Smooth muscle cell (in vitro differentiated cells): Measurements from ENCODE around the gene ANKRD11. TPM values are rescaled to one million over a fixed set of nuclear protein-coding genes. Genes with fewer than 3 reads are reported as not detected.
"Not testable (repeated sequence)": the region's sequence is repeated elsewhere in the genome, so short reads cannot be mapped to it uniquely, and the experiment has no call there.

Experiments
- DNase-seq: peaks from one replicate; lab custom pipeline; 2025; ENCODE audit not compliant: unreplicated experiment; lab: John Stamatoyannopoulos, UW
- H2AFZ ChIP-seq: fragments of 200-600 bp; sonication (generic); 2 replicates; pipeline ENCODE4 v1.6.0; 2016; ENCODE audit warnings: antibody characterized with exemption, low read depth, mild to moderate bottlenecking
- H3F3A ChIP-seq: fragments of 200-600 bp; sonication (generic); 2 replicates; pipeline ENCODE4 v1.6.0; 2017; ENCODE audit warnings: antibody characterized with exemption, low read depth
- H3K27ac ChIP-seq: fragments of 200-600 bp; sonication (generic); 2 replicates; pipeline ENCODE4 v1.5.1; 2016; ENCODE audit warnings: low read depth, mild to moderate bottlenecking
- H3K27me3 ChIP-seq: fragments of 200-600 bp; sonication (generic); 2 replicates; pipeline ENCODE4 v1.6.1; 2016; ENCODE audit warnings: low read depth, mild to moderate bottlenecking
- H3K36me3 ChIP-seq: fragments of 200-600 bp; sonication (generic); 2 replicates; pipeline ENCODE4 v1.5.1; 2016; ENCODE audit warnings: low read depth
- H3K4me1 ChIP-seq: fragments of 200-600 bp; sonication (generic); 2 replicates; pipeline ENCODE4 v1.5.1; 2016; ENCODE audit warnings: low read depth
- H3K4me2 ChIP-seq: fragments of 200-600 bp; sonication (generic); 2 replicates; pipeline ENCODE4 v1.6.0; 2016; ENCODE audit warnings: mild to moderate bottlenecking
- H3K4me3 ChIP-seq: fragments of 200-600 bp; sonication (generic); 2 replicates; pipeline ENCODE4 v1.5.1; 2016; ENCODE audit warnings: mild to moderate bottlenecking
- H3K79me2 ChIP-seq: fragments of 200-600 bp; sonication (generic); 2 replicates; pipeline ENCODE4 v1.6.0; 2016; ENCODE audit warnings: low read depth, mild to moderate bottlenecking
- H3K9ac ChIP-seq: fragments of 200-600 bp; sonication (generic); 2 replicates; pipeline ENCODE4 v1.6.0; 2016; ENCODE audit warnings: low read depth
- H3K9me3 ChIP-seq: fragments of 200-600 bp; sonication (generic); replicated peaks from 2 replicates; pipeline ENCODE4 v1.5.1; 2016; ENCODE audit warnings: low read depth
- H4K20me1 ChIP-seq: fragments of 200-600 bp; sonication (generic); 2 replicates; pipeline ENCODE4 v1.6.0; 2016; ENCODE audit warnings: low read depth
- CTCF ChIP-seq: fragments of 200-600 bp; sonication (generic); IDR thresholded peaks from 2 replicates; pipeline ENCODE4 v1.5.1; 2017; ENCODE audit warnings: borderline replicate concordance, mild to moderate bottlenecking, antibody characterized with exemption; ENCODE audit not compliant: insufficient read depth, poor library complexity, severe bottlenecking
- WGBS: methylation state at CpG from one replicate; pipeline ENCODE4 v1.1.7; 2016; ENCODE audit warnings: low lambda C conversion rate; 5-methylcytosine and 5-hydroxymethylcytosine counted together
- polyA plus RNA-seq: library from polyadenylated mRNA; unstranded; fragments of >200 nt; fragmentation: Nextera tagmentation; extraction: Ambion mirVana; gene quantifications from 2 replicates; pipeline ENCODE4 v1.2.1, GENCODE V29; 2016
- total RNA-seq: library from RNA; depleted of rRNA; stranded (reverse); fragments of >200 nt; gene quantifications from 2 replicates; pipeline ENCODE4 v1.2.3, GENCODE V29; 2014

The ANKRD11 gene
- total and polyA plus RNA-seq, 2 experiments from 2014 or later = 31.5 to 105 TPM

GRCh38 chr16:89365996-89366395, 124.4 kb downstream of the ANKRD11 start:
- no peaks in the 10 kb centered on the region for H3K27me3 ChIP-seq
- no peak overlapping the region for H3K9ac ChIP-seq
- H2AFZ ChIP-seq = no peak overlapping the region
- peaks cover 40% of the 10 kb centered on the region for H3K4me1 ChIP-seq
- 99% methylated on average over 5 of the region's 5 CpGs for WGBS
- no peak overlapping the region for H3K4me2 ChIP-seq
- no peak for TF ChIP-seq CTCF
- H3K9me3 ChIP-seq = no peaks in the 10 kb centered on the region
- peak overlapping the region; percentile 90 for H3K27ac ChIP-seq
- H3K79me2 ChIP-seq = peaks cover 98% of the 10 kb centered on the region
- no peak for DNase-seq
- no peaks in the 10 kb centered on the region for H3K36me3 ChIP-seq
- peaks cover 30% of the 10 kb centered on the region for H3F3A ChIP-seq
- peaks cover 100% of the 10 kb centered on the region for H4K20me1 ChIP-seq
- H3K4me3 ChIP-seq = no peak overlapping the region

- no peak for TF ChIP-seq CTCF
- H3K4me3 ChIP-seq = no peak overlapping the region
- peaks cover 100% of the 10 kb centered on the region for H4K20me1 ChIP-seq
- H3K4me1 ChIP-seq = peaks cover 44% of the 10 kb centered on the region
- peak overlapping the region; percentile 54 for H3K9ac ChIP-seq
- H3F3A ChIP-seq = peaks cover 37% of the 10 kb centered on the region
- no peak overlapping the region for H2AFZ ChIP-seq
- H3K9me3 ChIP-seq = no peaks in the 10 kb centered on the region
- no peak for DNase-seq
- 3% methylated on average over 2 of the region's 2 CpGs for WGBS
- no peaks in the 10 kb centered on the region for H3K36me3 ChIP-seq
- H3K27ac ChIP-seq = peak overlapping the region; percentile 90
- peaks cover 98% of the 10 kb centered on the region for H3K79me2 ChIP-seq
- no peaks in the 10 kb centered on the region for H3K27me3 ChIP-seq
- H3K4me2 ChIP-seq = peak overlapping the region; percentile 50
Observed at GRCh38 chr16:89365044-89365467, 125.3 kb downstream of the ANKRD11 start.

GRCh38 chr16:89364606-89365005, 125.8 kb downstream of the ANKRD11 start:
- H3K27ac ChIP-seq = peak overlapping the region; percentile 90
- peaks cover 98% of the 10 kb centered on the region for H3K79me2 ChIP-seq
- no peaks in the 10 kb centered on the region for H3K27me3 ChIP-seq
- H2AFZ ChIP-seq = no peak overlapping the region
- peaks cover 100% of the 10 kb centered on the region for H4K20me1 ChIP-seq
- H3K9me3 ChIP-seq = no peaks in the 10 kb centered on the region
- peak overlapping the region; percentile 50 for H3K4me2 ChIP-seq
- H3K4me3 ChIP-seq = no peak overlapping the region
- H3K4me1 ChIP-seq = peaks cover 40% of the 10 kb centered on the region
- no peak for TF ChIP-seq CTCF
- H3K36me3 ChIP-seq = no peaks in the 10 kb centered on the region
- DNase-seq = no peak
- WGBS = 46% methylated on average over 8 of the region's 8 CpGs
- peaks cover 35% of the 10 kb centered on the region for H3F3A ChIP-seq
- H3K9ac ChIP-seq = peak overlapping the region; percentile 54

- H3K4me2 ChIP-seq = peak overlapping the region; percentile 50
- no peaks in the 10 kb centered on the region for H3K9me3 ChIP-seq
- no peak for TF ChIP-seq CTCF
- H3K27ac ChIP-seq = peak overlapping the region; percentile 90
- peaks cover 29% of the 10 kb centered on the region for H3F3A ChIP-seq
- no peaks in the 10 kb centered on the region for H3K36me3 ChIP-seq
- 36% methylated on average over 12 of the region's 12 CpGs for WGBS
- H4K20me1 ChIP-seq = peaks cover 100% of the 10 kb centered on the region
- H3K79me2 ChIP-seq = peaks cover 98% of the 10 kb centered on the region
- H3K9ac ChIP-seq = peak overlapping the region; percentile 54
- H2AFZ ChIP-seq = no peak overlapping the region
- no peak for DNase-seq
- peaks cover 32% of the 10 kb centered on the region for H3K4me1 ChIP-seq
- H3K4me3 ChIP-seq = no peak overlapping the region
- no peaks in the 10 kb centered on the region for H3K27me3 ChIP-seq
Observed at GRCh38 chr16:89363621-89364393, 126.6 kb downstream of the ANKRD11 start.

GRCh38 chr16:89362540-89363223, 127.7 kb downstream of the ANKRD11 start:
- Histone ChIP-seq H3K4me1 (peaks cover 32% of the 10 kb centered on the region), H3K27ac (peak overlapping the region; percentile 90)

More at GRCh38 chr16:89362540-89363223, 127.7 kb downstream of the ANKRD11 start:
- H3K9ac ChIP-seq, DNase-seq, H3K4me3 ChIP-seq, H3K9me3 ChIP-seq, H3K4me2 ChIP-seq, H2AFZ ChIP-seq, H3K36me3 ChIP-seq, H3K27me3 ChIP-seq: not testable (repeated sequence)
- Histone ChIP-seq H3F3A (peaks cover 26% of the 10 kb centered on the region), H3K79me2 (peaks cover 98% of the 10 kb centered on the region), H4K20me1 (peaks cover 100% of the 10 kb centered on the region)
- WGBS = 76% methylated on average over 13 of the region's 14 CpGs
